ENCODE results near the gene SCYL2.

GRCh38 chr12:100279607-100280244, 12.7 kb downstream of the SCYL2 start:
- TF ChIP-seq EP300 (IDR thresholded peaks at IDR 0.05) (no peak), CTCF (IDR thresholded peaks at IDR 0.05) (no peak)

Data from ovary (tissue), 3 donors.